Esophagus muscularis mucosa (tissue), 3 donors: Measurements from ENCODE around the gene MRPL20.

ENCODE experiments used
- CTCF ChIP-seq, 3 experiments: fragments of 200-600 bp in 2 of 3; fragments of 450-650 bp in 1 of 3; sonication (generic) in 2 of 3; IDR thresholded peaks; one replicate each; pipeline ENCODE4 v1.5.1; 2017 to 2019; ENCODE audit warnings: antibody characterized with exemption in 3 of 3, mild to moderate bottlenecking in 2 of 3, moderate library complexity in 1 of 3
- POLR2A ChIP-seq: fragments of 450-650 bp; IDR thresholded peaks from one replicate; pipeline ENCODE4 v1.6.1; 2017; ENCODE audit warnings: antibody characterized with exemption, moderate library complexity, mild to moderate bottlenecking, low read depth

GRCh38 chr1:1365875-1366698 is 41.0 kb downstream of the MRPL20 start:
- no peak for TF ChIP-seq POLR2A
- TF ChIP-seq CTCF (IDR thresholded peaks at IDR 0.05) = no peak
